Osteocyte (in vitro differentiated cells): ENCODE results near the gene UBAC2. TPM values are rescaled to one million over a fixed set of nuclear protein-coding genes. Genes with fewer than 3 reads are reported as not detected.

Experiments
- DNase-seq: peaks from one replicate; pipeline ENCODE4 v3.0.0; 2021; ENCODE audit warnings: mixed read lengths; ENCODE audit not compliant: unreplicated experiment; ENCODE audit errors: extremely low spot score
- H3K27ac Mint-ChIP-seq: one replicate; pipeline ENCODE4 v1.8.0; 2021; ENCODE audit warnings: mild to moderate bottlenecking, mixed read lengths; ENCODE audit not compliant: unreplicated experiment
- H3K27me3 Mint-ChIP-seq: one replicate; pipeline ENCODE4 v1.8.0; 2021; ENCODE audit warnings: mixed read lengths; ENCODE audit not compliant: unreplicated experiment
- H3K36me3 Mint-ChIP-seq: one replicate; pipeline ENCODE4 v1.8.0; 2021; ENCODE audit warnings: mixed read lengths; ENCODE audit not compliant: unreplicated experiment
- H3K4me1 Mint-ChIP-seq: one replicate; pipeline ENCODE4 v1.8.0; 2021; ENCODE audit warnings: mixed read lengths; ENCODE audit not compliant: unreplicated experiment
- H3K4me3 Mint-ChIP-seq: one replicate; pipeline ENCODE4 v1.8.0; 2021; ENCODE audit warnings: mild to moderate bottlenecking, moderate library complexity, mixed read lengths; ENCODE audit not compliant: unreplicated experiment
- H3K9me3 Mint-ChIP-seq: one replicate; pipeline ENCODE4 v1.8.0; 2021; ENCODE audit warnings: mixed read lengths; ENCODE audit not compliant: unreplicated experiment
- CTCF ChIP-seq: fragments of 200-600 bp; sonication (generic); IDR thresholded peaks from 2 replicates; pipeline ENCODE4 v1.5.0; 2021; ENCODE audit warnings: antibody characterized with exemption, mild to moderate bottlenecking, moderate library complexity
- total RNA-seq: library from RNA; stranded (reverse); gene quantifications from 2 replicates; pipeline ENCODE4 v1.2.1, GENCODE V29; 2021

Gene UBAC2
- total RNA-seq, 1 donor from 2014 or later = 64.0 TPM

GRCh38 chr13:99429670-99430069 lies 229.0 kb downstream of the UBAC2 start:
- no peak overlapping the region for H3K27ac Mint-ChIP-seq
- no peaks in the 10 kb centered on the region for H3K9me3 Mint-ChIP-seq
- H3K4me1 Mint-ChIP-seq = peaks cover 14% of the 10 kb centered on the region
- no peak for DNase-seq
- H3K4me3 Mint-ChIP-seq = no peak overlapping the region
- no peaks in the 10 kb centered on the region for H3K36me3 Mint-ChIP-seq
- H3K27me3 Mint-ChIP-seq = peaks cover 12% of the 10 kb centered on the region
- no peak for TF ChIP-seq CTCF

- peaks cover 17% of the 10 kb centered on the region for H3K4me1 Mint-ChIP-seq
- H3K9me3 Mint-ChIP-seq = no peaks in the 10 kb centered on the region
- no peaks in the 10 kb centered on the region for H3K36me3 Mint-ChIP-seq
- TF ChIP-seq CTCF = no peak
- DNase-seq = no peak
- H3K4me3 Mint-ChIP-seq = peak overlapping the region; percentile 44
- H3K27me3 Mint-ChIP-seq = peaks cover 8% of the 10 kb centered on the region
- peak overlapping the region; percentile 65 for H3K27ac Mint-ChIP-seq
Measured at GRCh38 chr13:99431927-99432608, 231.4 kb downstream of the UBAC2 start.

- peaks cover 7% of the 10 kb centered on the region for H3K27me3 Mint-ChIP-seq
- no peak for DNase-seq
- no peak for TF ChIP-seq CTCF
- H3K36me3 Mint-ChIP-seq = no peaks in the 10 kb centered on the region
- peak overlapping the region; percentile 65 for H3K27ac Mint-ChIP-seq
- H3K4me3 Mint-ChIP-seq = peak overlapping the region; percentile 44
- H3K4me1 Mint-ChIP-seq = peaks cover 17% of the 10 kb centered on the region
- H3K9me3 Mint-ChIP-seq = no peaks in the 10 kb centered on the region
Measured at GRCh38 chr13:99432609-99433542, 232.2 kb downstream of the UBAC2 start.

GRCh38 chr13:99433543-99434075 lies 233.0 kb downstream of the UBAC2 start:
- H3K4me1 Mint-ChIP-seq = peaks cover 17% of the 10 kb centered on the region
- H3K36me3 Mint-ChIP-seq = no peaks in the 10 kb centered on the region
- DNase-seq = no peak
- no peak overlapping the region for H3K4me3 Mint-ChIP-seq
- no peak overlapping the region for H3K27ac Mint-ChIP-seq
- no peaks in the 10 kb centered on the region for H3K9me3 Mint-ChIP-seq
- H3K27me3 Mint-ChIP-seq = peaks cover 9% of the 10 kb centered on the region
- TF ChIP-seq CTCF = no peak

GRCh38 chr13:99434258-99434788 lies 233.7 kb downstream of the UBAC2 start:
- Mint-ChIP-seq H3K4me3 (no peak overlapping the region), H3K27ac (no peak overlapping the region), H3K9me3 (no peaks in the 10 kb centered on the region), H3K36me3 (no peaks in the 10 kb centered on the region), H3K27me3 (peaks cover 15% of the 10 kb centered on the region), H3K4me1 (peaks cover 17% of the 10 kb centered on the region)
- TF ChIP-seq CTCF = no peak
- DNase-seq = no peak
